ENCODE measurements around the gene SYT1.

Gene SYT1

DNA sequence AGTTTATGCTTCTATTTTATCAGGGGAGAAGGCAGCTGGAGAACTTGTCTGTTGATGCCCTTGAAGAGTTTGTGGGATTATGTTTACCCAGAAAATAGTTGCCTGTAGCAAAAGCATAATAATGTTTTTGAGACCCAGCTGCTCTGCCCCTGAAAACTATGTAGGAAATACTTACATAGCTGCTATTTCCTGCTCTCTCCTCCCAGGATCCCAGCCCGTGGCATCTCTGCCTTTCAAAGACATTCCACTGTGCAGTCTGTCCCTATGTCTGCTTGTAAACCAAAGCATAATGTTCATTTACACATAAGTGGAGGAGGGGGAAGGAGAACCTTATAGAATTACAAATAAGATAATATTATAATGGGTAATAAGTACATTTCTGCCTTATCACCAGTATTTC is 198.7 kb downstream of the SYT1 start:
- no peak for DNase-seq

DNA sequence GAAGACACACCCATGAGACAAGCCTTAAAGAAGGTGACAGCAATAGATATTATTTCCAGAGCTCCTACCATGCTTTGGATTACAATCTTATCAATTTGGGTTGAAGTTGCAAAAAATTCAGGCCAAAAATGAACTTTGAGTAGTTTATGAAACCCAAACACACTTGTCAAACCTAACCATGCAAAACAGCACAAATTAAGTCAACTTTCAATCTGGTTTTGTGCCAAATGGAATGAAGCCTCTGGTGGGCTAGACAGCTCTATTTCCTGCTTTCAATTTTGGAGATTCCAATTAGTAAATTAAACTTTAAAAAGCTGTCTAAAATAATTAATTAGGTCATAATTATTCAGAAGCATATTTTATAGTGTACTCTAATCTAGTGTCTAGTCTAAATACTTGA is 203.4 kb downstream of the SYT1 start:
- no peak for DNase-seq

DNA sequence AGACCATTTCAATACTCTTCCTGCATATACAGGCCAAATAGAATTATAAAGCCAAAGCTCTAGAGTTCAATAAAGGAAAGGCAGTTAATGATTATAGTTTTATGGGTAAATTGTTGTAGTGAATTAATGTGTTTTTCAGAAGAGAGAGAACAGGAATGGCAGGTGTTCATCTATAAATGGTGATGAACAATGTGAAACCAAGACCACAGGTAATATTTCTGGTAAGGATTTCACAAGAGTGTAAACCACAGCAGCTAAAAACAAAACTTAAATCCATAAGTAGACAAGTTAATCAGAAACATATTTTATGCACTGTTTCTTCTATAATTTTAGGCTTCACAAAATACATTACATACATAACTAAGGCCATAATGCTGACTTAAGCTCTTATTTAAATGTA is 204.4 kb downstream of the SYT1 start:
- no peak for DNase-seq

DNA sequence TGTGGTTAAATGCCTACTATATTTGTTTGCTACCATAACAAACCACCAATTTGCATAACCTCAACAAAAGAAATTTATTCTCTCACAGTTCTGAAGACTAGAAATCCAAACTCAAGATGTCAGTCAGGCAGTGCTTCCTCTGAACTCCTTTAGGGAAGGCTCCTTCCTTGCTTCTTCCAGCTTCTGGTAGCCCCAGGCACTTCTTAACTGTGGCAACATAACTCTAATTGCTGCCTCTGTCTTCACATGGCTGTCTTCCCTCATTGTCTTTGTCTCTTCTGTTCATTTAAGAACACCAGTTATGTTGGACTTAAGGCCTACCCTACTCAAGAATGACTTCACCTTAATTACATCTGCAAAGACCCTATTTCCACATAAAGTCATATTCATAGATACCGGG is 206.9 kb downstream of the SYT1 start:
- no peak for DNase-seq

DNA sequence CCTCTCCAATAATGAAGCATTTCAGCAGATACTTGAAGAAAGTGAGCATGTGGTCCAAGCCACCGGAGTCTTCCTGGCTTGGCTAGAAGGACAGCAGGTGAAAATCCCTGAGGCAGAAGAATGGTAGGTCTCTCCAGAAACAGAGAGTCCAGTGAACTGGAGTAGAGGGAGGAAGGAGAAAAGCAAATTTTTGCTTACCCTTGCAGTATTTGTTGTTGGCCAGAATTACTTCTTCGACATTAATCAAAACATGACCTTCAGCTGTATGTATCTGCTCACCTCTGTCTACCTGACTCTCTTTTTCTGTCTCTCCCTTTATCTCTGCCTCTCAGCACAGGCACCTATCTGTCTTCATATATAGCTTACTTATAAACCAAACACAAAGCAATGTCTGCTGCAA is 208.9 kb downstream of the SYT1 start:
- DNase-seq: no peak

DNA sequence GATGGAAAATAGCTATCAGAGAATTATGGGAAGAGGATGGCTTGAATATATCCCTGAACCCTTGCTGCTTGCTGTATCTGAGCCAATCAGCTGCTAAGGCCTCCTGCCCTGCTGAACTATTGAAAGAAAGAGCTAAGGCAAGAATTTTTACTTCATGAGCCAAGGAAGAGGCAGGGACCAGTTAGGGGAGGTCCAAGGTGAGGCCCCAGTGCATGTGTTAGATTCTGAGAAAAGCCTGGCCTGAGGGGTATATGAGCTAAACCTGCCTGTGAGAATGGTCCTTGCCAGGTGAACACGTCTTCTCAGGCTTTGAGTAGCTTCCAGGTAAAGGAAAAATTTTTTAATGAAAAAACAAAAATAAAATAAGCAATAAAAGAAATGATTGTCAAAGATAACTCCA is 218.0 kb downstream of the SYT1 start:
- no peak for DNase-seq

DNA sequence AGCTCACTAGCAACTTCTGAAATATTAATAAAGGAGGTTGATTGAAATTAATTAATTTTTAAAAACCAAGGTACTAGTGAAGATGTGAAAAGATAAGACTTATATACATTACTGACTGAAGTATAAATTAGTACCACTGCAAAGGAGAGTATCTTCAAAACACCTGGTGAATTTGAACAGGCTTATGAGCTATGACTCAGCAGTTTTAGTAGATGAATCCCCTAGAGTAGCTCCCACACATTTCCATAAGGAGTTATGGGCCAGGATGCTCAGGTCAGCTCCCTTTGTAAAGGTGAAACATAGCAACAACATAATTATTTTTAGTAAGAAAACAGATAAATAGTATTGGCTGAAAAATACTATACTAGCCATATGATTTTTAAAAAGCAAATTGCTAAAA is 218.6 kb downstream of the SYT1 start:
- DNase-seq: peak; percentile 33 to 72

DNA sequence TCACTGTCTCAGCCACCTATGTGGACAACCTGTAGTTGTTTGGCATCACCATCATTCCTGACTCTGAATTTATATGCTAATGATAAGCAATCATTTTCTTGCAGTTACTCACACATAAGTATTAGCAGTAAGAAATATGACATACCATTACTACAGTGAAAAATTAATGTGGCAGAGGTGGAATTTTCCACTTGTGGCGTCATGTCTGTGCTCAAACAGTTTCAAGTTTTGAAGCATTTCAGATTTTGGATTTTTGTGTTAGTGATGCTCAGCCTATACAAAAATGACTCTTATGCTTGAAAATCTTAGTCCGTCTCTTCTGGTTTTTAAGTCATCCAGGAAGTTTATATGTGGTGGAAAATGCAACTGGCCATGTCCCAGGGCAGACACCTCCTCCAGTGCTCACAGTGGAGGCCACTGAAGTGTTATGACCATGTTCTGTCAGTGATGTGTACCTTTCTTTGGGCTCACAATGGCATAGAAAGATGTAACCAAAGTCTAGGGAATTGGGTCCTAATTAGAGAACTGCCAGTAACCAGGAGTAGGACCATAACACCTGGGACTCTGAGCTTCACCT is 220.6 kb downstream of the SYT1 start:
- DNase-seq: peak in 1 of 2 experiments; percentile 26

DNA sequence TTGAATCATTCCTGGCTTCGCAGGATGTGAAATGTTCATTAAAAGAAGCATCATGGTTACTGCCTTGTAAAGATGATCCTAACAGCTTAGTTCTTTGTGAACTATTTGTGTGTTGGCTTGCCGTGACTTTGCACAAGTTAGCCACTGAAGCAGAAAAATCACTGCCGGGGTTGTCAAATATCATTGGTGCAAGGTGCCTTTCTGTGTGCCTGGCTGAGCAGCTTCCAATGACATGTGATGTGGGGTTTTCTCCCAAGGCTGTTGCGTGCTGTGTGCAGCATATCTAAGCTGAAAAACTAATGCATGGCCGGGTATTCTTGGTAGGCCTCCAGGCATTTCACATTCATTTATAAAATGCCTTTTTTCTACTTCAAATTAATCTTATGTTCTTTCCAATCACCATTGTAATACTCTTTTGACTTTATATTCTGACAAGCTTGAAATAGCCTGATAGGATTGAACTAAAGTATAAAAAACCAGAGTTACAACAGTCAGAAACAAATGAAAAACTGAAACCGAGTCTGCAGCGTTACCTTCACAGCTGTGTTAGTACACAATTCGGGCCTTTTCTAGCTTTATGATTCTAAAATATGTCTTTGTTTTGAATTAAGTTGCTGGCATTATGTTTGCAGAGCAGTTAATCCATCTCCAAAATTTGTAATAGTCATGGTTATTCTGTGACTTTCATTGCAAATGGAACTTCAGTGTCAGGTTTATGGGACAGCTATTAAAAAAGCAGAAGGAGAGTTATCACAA is 222.1 kb downstream of the SYT1 start:
- no peak for DNase-seq

DNA sequence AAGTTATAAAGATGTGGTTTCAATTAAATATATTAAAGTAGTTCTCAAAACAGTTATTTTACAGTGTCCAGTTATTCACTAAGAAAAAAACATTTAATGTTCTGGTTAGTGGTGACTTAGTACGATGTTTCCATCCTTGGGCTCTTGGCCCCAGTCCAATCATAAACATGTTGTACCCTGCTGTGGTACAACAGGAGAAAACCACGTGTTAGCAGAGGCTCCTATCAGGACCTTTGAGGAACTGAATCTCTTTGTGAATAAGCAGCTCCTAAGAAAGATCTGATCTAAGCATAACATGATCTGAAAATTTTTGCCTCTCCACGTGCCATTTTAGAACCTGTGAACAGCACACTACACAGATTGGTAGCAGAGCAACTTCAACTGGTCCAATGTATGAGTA is 234.0 kb downstream of the SYT1 start:
- no peak for DNase-seq

DNA sequence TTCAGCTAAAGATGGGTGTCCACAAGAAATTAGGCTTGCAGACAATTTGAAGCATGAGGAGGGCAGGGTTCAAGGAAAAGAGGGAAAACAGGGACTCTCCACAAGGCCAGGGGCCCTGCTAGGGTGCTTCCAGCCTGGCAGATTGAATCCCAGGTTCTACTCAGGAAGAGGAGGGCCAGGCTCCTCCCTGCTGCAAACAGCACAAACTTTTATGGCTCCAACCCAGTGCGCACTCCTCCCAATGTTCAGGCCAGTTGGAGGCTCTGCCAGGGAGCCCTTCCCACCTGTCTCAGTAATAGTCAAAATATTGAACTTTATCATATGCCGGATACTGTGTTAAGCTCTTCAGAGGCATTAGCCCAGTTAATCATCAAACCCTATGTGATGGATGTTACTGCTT is 244.4 kb downstream of the SYT1 start:
- DNase-seq: no peak

DNA sequence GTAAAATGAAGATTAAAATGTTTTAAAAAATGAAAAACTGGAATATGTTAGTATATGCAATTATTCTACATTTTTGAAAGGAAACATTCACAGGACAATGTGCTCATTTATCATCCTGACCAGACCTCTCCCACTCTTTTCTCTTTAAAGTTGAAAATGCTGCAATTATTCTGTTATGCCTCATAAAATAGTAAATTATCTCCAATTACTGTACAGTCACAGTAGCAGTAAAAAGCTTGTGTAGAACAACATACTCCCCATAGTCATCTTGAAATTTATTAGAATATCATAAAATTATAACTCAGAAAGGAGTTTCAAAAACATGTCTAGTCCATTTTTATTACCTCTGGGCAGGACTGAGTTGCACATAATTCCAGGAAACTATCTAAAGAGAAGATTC is 250.3 kb downstream of the SYT1 start:
- DNase-seq: no peak

DNA sequence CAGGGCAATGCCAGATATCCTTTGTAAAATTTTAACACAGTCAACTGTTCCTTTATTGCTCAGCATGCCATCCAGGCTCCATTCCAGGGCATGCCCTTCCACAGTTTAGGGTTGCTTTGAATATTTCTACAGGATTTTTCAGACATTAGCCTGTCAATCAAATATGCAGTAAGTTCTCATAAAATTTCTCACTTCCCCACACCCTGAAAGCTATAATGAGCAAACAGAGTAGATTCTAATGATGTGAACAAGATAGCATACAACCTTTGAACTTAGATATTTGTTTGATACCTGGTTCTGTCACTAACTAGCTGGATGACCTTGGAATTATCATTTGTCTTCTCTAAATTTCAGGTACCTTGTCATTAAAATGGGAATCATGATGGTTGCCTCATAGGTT is 251.2 kb downstream of the SYT1 start:
- DNase-seq: no peak

DNA sequence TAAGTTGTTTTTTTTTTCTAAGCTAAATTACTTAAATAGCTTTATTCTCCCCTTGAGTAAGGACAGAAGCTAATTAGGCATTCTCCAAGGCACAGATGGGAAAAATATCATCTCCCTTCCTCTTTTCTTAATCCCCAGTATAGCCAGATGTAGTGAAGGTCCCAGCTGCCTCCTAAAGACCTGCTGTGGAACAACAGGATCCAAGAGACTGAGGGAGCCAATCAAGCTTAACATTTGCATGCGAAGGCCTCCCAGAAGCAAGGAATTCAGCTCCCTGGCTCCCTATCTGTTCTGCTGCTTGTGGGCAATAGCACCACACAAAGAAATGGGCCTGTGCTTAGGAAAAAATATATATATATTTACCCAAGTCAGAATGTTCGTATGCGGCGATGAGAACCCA is 255.2 kb downstream of the SYT1 start:
- peak in 1 of 2 experiments; percentile 31 for DNase-seq

DNA sequence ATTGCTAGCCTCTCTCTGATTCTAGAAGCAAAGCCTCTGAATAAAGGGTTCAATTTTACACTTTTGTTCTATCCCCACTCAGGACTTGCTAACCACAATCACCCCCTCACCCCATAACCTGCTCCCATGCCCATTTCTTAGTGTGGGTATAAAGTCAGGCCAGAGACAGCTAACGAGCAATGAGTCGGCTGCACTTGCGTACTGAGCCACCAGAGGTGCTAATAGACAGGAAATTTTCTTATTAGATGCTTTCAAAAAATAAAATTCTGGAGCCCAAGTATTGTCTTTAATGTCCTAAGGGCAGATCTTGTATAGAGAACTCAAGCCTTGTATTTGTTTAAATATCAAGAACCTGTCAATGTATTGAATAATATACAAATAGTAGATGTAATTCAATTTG is 256.9 kb downstream of the SYT1 start:
- peak in 1 of 2 experiments; percentile 19 for DNase-seq

DNA sequence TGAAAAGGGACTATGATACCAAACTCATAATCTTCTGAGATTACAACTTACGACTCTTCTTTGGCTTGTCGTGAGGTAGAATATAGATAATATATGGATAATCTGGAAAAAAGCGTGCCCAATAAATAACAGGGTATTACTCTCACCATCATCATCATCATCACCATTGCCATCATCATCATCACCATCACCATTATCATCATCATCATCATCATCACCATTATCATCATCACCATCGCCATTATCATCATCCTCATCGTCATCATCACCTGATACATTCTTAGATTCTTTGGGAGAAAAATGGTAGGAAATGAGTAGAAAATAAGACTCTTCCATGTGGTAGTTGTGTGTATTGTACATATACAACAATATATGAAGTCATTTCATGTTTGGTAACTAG is 259.8 kb downstream of the SYT1 start:
- DNase-seq: no peak

DNA sequence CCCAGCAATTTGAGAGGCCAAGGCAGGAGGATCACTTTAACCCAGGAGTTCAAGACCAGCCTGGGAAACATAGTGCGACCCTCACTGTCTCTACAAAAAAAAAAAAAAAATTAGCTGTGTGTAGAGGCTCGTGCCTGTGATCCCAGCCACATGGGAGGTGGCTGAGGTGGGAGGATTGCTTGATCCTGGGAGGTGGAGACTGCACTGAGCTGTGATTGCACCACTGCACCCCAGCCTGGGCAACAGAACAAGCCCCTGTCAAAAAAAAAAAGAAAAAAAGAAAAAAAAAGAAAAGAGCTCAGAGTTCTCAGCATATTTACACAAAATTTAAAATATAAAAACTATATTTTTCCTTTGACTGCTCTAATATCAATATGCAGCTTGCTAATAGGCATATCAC is 260.8 kb downstream of the SYT1 start:
- no peak for DNase-seq

DNA sequence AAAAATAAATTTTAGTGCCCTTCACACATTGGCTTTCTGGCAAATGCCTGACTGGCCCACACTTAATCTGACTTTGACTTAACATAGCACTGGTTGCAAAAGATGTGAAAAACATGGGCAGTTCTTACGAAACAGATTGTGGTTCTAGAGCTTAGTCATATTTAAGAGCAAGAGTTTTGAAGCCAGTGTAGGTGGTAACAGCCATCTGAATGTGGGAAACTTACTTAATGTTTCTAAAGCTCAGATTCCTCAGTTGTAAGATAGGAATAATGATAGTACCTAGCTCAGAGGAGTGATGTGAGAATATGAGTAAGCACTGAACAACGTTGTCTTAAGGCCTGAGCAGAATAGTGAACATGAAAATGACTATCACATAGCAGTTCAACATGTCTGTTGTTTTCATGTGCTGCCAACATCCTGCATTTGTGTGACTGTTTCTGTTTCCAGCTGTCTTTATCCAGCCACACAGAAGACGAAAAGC is 262.7 kb downstream of the SYT1 start:
- peak in 1 of 2 experiments; percentile 6 for DNase-seq

DNA sequence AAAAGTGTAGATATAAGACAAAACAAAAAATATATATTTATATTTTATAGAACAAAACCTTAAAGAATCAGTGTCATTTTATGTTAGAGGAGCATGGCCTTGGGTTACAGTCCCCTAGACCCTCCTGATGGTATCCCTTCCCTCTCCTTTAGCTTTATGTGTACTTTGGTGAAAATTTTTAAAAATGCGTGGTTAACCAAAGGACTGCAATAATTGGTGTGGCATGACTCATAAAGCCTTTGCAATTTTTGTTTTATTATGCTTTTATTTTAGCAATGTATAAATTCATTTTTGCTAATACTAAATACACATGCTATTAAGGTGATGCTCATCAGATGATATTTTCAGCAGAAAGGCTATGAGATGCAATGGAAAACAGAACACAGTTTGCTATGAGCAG is 264.4 kb downstream of the SYT1 start:
- no peak for DNase-seq

DNA sequence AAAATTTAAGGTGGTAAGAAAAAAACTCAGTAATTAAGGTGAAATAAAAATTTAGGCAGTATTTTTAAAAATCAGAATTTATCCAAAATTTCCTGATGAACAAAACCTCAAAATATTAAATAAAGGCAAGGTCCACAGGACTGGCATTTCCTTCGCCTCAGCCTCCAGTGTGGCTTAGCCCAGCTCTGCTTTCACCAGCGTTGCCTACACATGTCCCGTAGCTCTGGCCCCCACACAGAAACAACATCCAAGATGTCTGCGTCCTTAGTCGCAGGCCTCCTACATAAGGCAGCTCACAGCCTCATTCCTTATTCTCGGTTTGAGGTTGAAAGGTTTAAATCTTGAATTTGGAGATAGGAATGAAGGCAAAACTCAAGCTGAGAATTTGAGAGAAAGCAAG is 274.3 kb downstream of the SYT1 start:
- no peak for DNase-seq

DNA sequence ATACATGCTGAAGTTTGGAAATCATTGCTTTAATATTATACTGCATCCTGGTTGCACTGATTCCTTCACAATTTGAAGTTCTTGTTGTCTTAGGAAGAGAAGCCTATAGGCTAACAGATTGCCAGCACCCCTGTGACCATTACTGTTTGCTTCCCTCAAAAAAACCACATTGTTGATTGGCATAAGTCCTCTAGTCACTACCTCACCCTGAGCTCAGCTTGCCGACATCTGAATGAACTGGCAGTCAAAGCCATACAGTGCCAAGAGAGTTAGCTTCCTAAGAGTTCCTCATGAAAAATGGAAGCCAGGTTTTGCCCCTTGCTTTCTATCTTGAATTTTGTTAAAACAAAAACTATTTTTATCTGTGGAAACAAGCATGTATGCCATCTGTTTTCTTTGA is 276.1 kb downstream of the SYT1 start:
- no peak for DNase-seq

DNA sequence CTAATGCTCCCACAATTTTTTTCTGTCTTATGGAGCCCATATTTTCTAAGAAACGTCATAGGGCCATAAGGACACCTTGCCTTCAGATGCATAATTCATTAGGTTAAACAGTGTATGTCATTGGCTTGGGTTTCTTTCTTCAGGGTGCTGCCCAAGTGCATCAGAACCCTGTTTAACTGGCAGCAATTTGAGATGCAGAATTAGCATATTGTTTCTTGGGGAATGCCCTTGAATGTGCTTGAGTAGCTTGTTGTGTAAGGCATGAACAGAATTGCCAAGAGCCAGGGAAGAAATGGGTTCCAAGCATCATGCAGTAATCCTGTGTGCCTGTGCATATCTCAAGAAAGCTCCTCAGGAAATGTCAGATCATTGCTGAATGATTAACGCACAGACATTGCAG is 277.2 kb downstream of the SYT1 start:
- no peak for DNase-seq

DNA sequence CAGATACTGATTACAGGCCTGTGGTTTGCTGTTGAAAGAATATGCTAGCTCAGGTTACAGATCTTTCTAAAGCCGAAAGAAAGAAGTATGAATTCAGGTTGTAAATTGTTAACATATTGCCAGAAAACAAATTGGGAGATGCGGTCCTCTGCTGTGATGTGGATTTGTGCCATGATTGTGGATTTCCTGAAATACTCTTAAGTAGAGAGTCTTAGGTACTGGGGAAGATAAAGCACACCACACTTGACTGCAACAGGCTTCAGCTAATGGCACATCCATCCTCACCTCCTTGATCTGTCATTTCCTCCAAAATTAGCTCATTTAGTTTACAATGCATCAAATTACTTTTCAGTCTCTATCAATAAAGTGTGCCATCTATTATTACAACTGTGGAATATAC is 279.2 kb downstream of the SYT1 start:
- DNase-seq: no peak

DNA sequence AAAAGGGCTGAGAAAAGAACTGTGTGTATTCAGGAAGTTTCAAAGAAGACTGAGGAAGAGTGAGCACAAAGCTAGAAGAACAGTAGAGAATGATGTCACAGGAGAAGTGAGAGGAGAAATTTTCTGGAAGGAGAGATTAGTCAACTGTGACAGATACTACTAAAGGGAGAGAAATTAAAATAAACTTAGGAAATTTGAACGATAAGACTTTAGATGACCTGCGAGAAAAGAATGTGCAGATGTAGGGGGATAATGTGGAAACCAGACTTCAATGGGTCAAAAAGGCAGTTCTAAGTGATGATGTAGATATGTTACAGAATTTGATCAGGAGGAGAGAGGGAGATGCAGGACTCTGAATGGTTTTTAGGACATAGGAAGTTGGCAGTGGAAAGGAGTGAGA is 287.4 kb downstream of the SYT1 start:
- DNase-seq: no peak

DNA sequence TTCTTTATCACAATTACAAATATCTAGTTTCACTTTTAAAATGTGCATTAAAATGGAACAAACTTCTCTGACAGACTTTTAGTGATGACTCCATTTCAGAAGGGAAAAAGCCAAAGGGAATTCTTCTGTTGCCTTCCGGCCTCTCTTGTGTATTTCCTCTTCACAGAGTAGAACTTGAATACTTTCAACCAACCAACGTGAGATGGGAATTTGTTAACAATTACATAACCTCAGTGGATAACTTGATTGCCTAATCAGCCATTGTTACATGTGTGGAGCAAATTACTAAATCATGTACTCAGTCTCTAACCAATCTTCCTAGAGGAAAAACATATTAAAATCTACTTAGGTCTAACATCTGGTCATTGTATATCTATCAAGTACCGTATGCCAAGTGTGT is 291.1 kb downstream of the SYT1 start:
- DNase-seq: no peak
